ENCODE results near the gene BOLA1. TPM values are rescaled to one million over a fixed set of nuclear protein-coding genes. Genes with fewer than 3 reads are reported as not detected.
A peak's percentile ranks its signal among the peaks of the same experiment; 100 is the strongest.

BOLA1 gene
- total and polyA plus RNA-seq, 2 donors (not counting 1 experiment from before 2014, with no cell fraction given): 15.0 to 16.7 TPM

DNA sequence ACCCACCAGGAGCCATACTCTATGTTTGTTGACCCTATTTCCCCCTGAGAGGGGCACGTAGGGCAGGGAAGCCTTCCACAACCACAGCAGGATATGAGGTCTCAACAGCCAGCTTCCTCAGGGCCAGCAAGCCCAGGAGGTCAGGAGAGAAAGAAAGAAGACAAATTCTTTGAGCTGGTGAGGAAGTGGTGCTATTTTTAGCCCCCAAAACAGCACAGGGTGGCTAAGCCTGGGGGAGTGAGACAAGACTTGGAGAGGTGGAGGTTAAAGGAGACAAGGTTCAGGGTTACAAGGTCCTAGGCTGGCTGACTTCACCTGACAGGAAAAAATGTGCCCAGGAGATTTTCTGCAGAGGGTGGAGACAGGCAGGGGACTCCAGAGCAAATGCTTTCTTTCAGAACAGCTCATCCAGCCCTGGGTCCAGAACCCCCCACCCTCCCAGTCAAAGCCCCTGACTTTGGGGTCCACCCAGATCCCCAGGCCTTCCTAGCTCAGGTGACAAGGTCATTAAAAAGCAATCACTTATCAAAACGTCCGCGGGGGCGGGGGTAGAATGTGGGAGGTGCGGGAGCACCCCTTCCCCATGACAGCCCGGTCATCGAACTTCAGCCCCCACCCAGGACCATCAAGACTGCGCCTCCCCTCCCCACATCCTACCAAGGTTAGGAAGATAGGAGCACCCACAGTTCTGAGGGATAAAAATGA is 17.0 kb downstream of the BOLA1 start:
- Histone ChIP-seq H3K9ac (ENCODE audit: low read length) (peak overlapping the region; percentile 53), H3K36me3 (replicated peaks in 1 of 2; ENCODE audit: control extremely low read depth in 1 of 2, control insufficient read depth in 1 of 2, extremely low read depth in 1 of 2, insufficient read depth in 2 of 2, low read length in 1 of 2) (no peaks in the 10 kb centered on the region), H3K4me2 (replicated peaks; ENCODE audit: low read depth, low read length, poor library complexity, severe bottlenecking) (peak overlapping the region; percentile 73), H3K4me3 (ENCODE audit: control extremely low read depth in 1 of 5, extremely low read depth in 1 of 5, insufficient read depth in 1 of 5, low read depth in 2 of 5, low read length in 4 of 5) (peak overlapping the region in 1 of 5 experiments; percentile 39), H3K27me3 (replicated peaks in 1 of 4; ENCODE audit: control extremely low read depth in 1 of 4, control insufficient read depth in 3 of 4, insufficient read depth in 4 of 4, low read length in 3 of 4) (peaks cover 0 to 29% (median 16%) of the 10 kb centered on the region in 4 experiments), H3K79me2 (ENCODE audit: control insufficient read depth, insufficient read depth, low read length) (no peaks in the 10 kb centered on the region), H4K20me1 (ENCODE audit: control insufficient read depth, insufficient read depth, low read length, poor library complexity, severe bottlenecking) (no peaks in the 10 kb centered on the region), H3K9me3 (ENCODE audit: control extremely low read depth in 1 of 3, control insufficient read depth in 2 of 3, insufficient read depth in 1 of 3, low read length in 2 of 3) (no peaks in the 10 kb centered on the region), H2AFZ (ENCODE audit: insufficient read depth, low read depth, low read length, poor library complexity, severe bottlenecking) (peak overlapping the region; percentile 64), H3K4me1 (ENCODE audit: control insufficient read depth in 2 of 2, insufficient read depth in 2 of 2, low read length in 2 of 2) (peaks cover 23 to 25% of the 10 kb centered on the region in 2 donors), H3K27ac (ENCODE audit: low read length in 2 of 2) (no peak overlapping the region)
- CTCF ChIA-PET: no interaction called here
- H3K4me1 Mint-ChIP-seq: peaks cover 28% of the 10 kb centered on the region
- TF ChIP-seq EZH2 (IDR thresholded peaks at IDR 0.05; ENCODE audit: borderline replicate concordance, insufficient read depth, low read depth, low read length, poor library complexity, severe bottlenecking): no peak
- TF ChIP-seq, protein P1, sequence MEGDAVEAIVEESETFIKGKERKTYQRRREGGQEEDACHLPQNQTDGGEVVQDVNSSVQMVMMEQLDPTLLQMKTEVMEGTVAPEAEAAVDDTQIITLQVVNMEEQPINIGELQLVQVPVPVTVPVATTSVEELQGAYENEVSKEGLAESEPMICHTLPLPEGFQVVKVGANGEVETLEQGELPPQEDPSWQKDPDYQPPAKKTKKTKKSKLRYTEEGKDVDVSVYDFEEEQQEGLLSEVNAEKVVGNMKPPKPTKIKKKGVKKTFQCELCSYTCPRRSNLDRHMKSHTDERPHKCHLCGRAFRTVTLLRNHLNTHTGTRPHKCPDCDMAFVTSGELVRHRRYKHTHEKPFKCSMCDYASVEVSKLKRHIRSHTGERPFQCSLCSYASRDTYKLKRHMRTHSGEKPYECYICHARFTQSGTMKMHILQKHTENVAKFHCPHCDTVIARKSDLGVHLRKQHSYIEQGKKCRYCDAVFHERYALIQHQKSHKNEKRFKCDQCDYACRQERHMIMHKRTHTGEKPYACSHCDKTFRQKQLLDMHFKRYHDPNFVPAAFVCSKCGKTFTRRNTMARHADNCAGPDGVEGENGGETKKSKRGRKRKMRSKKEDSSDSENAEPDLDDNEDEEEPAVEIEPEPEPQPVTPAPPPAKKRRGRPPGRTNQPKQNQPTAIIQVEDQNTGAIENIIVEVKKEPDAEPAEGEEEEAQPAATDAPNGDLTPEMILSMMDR (IDR thresholded peaks at IDR 0.05): no peak
- H3K27ac Mint-ChIP-seq: no peak overlapping the region
- no peaks in the 10 kb centered on the region for H3K9me3 Mint-ChIP-seq (ENCODE audit: insufficient read depth)
- intact Hi-C loops (cut with micrococcal nuclease): no loop called here
- POLR2A ChIA-PET: interaction anchor here (0.5 to 1.0 kb wide), 2 partner anchors 23 to 28 kb away, joined by 3 to 4 read pairs; a partner anchor contains a TSS
- DNase-seq (peak; percentile 22), ATAC-seq (ENCODE audit: low read depth) (no peak)
- peak overlapping the region; percentile 75 for H3K4me3 Mint-ChIP-seq
- H3K27me3 Mint-ChIP-seq: peaks cover 30% of the 10 kb centered on the region
- WGBS (ENCODE audit: insufficient coverage): no CpG with 5 or more reads among the region's 9 CpGs

DNA sequence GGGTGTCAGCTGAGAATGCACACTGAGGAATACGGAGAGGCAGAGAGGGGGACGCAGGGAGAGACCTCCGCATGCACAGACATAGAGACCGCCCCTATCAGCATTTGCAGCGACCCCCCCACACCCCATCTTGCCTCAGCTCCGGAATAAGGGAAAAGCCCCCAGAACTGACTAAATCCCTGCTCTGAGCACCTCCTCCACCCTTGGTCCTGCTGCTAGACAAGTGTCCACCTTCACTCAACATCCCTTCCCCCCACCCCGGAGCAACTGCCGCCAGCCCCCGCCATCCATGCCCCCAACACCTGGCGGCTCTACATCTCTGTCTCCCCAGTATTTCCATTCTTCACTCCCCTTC is 17.5 kb downstream of the BOLA1 start:
- no peaks in the 10 kb centered on the region for H3K36me3 ChIP-seq (replicated peaks in 1 of 2; ENCODE audit: control extremely low read depth in 1 of 2, control insufficient read depth in 1 of 2, extremely low read depth in 1 of 2, insufficient read depth in 2 of 2, low read length in 1 of 2)
- Mint-ChIP-seq H3K4me3 (peak overlapping the region; percentile 75), H3K9me3 (ENCODE audit: insufficient read depth) (no peaks in the 10 kb centered on the region), H3K27me3 (peaks cover 25% of the 10 kb centered on the region), H3K4me1 (peaks cover 28% of the 10 kb centered on the region), H3K27ac (no peak overlapping the region)
- peak overlapping the region; percentile 73 for H3K4me2 ChIP-seq (replicated peaks; ENCODE audit: low read depth, low read length, poor library complexity, severe bottlenecking)
- H3K79me2 ChIP-seq (ENCODE audit: control insufficient read depth, insufficient read depth, low read length): no peaks in the 10 kb centered on the region
- TF ChIP-seq EZH2 (IDR thresholded peaks at IDR 0.05; ENCODE audit: borderline replicate concordance, insufficient read depth, low read depth, low read length, poor library complexity, severe bottlenecking): no peak
- TF ChIP-seq, protein P1 (IDR thresholded peaks at IDR 0.05): no peak
- ATAC-seq (ENCODE audit: low read depth) (no peak), DNase-seq (peak; percentile 22)
- H3K4me3 ChIP-seq (ENCODE audit: control extremely low read depth in 1 of 5, extremely low read depth in 1 of 5, insufficient read depth in 1 of 5, low read depth in 2 of 5, low read length in 4 of 5): peak overlapping the region in 1 of 5 experiments; percentile 39
- 2% methylated on average over 6 of the region's 10 CpGs for WGBS (ENCODE audit: insufficient coverage)
- CTCF ChIA-PET: no interaction called here
- H3K9ac ChIP-seq (ENCODE audit: low read length): peak overlapping the region; percentile 53
- H2AFZ ChIP-seq (ENCODE audit: insufficient read depth, low read depth, low read length, poor library complexity, severe bottlenecking): peak overlapping the region; percentile 64
- no peaks in the 10 kb centered on the region for H4K20me1 ChIP-seq (ENCODE audit: control insufficient read depth, insufficient read depth, low read length, poor library complexity, severe bottlenecking)
- no peak overlapping the region for H3K27ac ChIP-seq (ENCODE audit: low read length in 2 of 2)
- intact Hi-C loops (cut with micrococcal nuclease): no loop called here
- POLR2A ChIA-PET: no interaction called here
- peaks cover 0 to 29% (median 16%) of the 10 kb centered on the region in 4 experiments for H3K27me3 ChIP-seq (replicated peaks in 1 of 4; ENCODE audit: control extremely low read depth in 1 of 4, control insufficient read depth in 3 of 4, insufficient read depth in 4 of 4, low read length in 3 of 4)
- H3K9me3 ChIP-seq (ENCODE audit: control extremely low read depth in 1 of 3, control insufficient read depth in 2 of 3, insufficient read depth in 1 of 3, low read length in 2 of 3): no peaks in the 10 kb centered on the region
- peaks cover 23 to 25% of the 10 kb centered on the region in 2 donors for H3K4me1 ChIP-seq (ENCODE audit: control insufficient read depth in 2 of 2, insufficient read depth in 2 of 2, low read length in 2 of 2)

Measured in B cell (primary cell).